ENCODE results near the gene HBD.

GRCh38 chr11:5250543-5251204, 16.4 kb upstream of the HBD start:
- TF ChIP-seq, protein P1, sequence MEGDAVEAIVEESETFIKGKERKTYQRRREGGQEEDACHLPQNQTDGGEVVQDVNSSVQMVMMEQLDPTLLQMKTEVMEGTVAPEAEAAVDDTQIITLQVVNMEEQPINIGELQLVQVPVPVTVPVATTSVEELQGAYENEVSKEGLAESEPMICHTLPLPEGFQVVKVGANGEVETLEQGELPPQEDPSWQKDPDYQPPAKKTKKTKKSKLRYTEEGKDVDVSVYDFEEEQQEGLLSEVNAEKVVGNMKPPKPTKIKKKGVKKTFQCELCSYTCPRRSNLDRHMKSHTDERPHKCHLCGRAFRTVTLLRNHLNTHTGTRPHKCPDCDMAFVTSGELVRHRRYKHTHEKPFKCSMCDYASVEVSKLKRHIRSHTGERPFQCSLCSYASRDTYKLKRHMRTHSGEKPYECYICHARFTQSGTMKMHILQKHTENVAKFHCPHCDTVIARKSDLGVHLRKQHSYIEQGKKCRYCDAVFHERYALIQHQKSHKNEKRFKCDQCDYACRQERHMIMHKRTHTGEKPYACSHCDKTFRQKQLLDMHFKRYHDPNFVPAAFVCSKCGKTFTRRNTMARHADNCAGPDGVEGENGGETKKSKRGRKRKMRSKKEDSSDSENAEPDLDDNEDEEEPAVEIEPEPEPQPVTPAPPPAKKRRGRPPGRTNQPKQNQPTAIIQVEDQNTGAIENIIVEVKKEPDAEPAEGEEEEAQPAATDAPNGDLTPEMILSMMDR (IDR thresholded peaks at IDR 0.05) = no peak
- no peak for TF ChIP-seq POLR2A (IDR thresholded peaks at IDR 0.05)
- no peak for TF ChIP-seq EP300 (IDR thresholded peaks at IDR 0.05)

Data from tibial nerve (tissue), 4 donors.